ENCODE data around the gene CRYL1.
A peak's percentile ranks its signal among the peaks of the same experiment; 100 is the strongest.

CRYL1 gene

DNA sequence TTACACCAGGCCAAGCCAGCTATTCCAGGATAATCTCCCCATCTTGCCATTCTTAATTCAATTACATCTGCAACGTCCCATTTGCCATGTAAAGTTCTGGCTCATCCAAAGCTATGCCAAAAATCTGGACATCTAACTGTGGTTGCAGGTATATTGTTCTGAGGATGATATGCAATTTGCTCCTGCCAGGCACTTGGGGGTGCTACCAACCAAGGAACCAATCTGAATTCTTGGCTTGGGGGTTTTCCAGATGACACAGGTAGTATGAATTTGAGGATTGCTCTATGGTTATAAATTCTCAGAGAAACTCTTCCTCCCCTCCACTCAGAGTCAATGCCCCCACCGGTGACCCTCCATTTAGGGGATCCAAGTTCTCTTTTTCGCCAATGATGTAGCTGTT, 33.0 kb downstream of the CRYL1 start:
- Histone ChIP-seq H3K4me1 (ENCODE audit: control insufficient read depth, low read length) (no peaks in the 10 kb centered on the region), H3K4me3 (ENCODE audit: low read length) (no peak overlapping the region), H4K20me1 (ENCODE audit: control insufficient read depth, insufficient read depth, low read depth, low read length) (no peaks in the 10 kb centered on the region), H3K4me2 (ENCODE audit: low read length) (no peak overlapping the region), H3F3A (ENCODE audit: control insufficient read depth, insufficient read depth) (no peaks in the 10 kb centered on the region), H3K27ac (ENCODE audit: low read depth, low read length) (no peak overlapping the region), H3K27me3 (ENCODE audit: control insufficient read depth, low read length) (no peaks in the 10 kb centered on the region), H3K36me3 (ENCODE audit: control insufficient read depth, low read length) (no peaks in the 10 kb centered on the region), H3K9me3 (ENCODE audit: control insufficient read depth, insufficient read depth, low read length) (no peaks in the 10 kb centered on the region), H3K9me2 (replicated peaks; ENCODE audit: control insufficient read depth, low read length) (no peaks in the 10 kb centered on the region), H3K79me2 (ENCODE audit: control insufficient read depth, low read length) (no peaks in the 10 kb centered on the region)
- TF ChIP-seq CTCF (IDR thresholded peaks at IDR 0.05; ENCODE audit: low read depth, low read length, poor library complexity, severe bottlenecking) (peak; percentile 65), EZH2phosphoT487 (IDR thresholded peaks at IDR 0.05; ENCODE audit: borderline replicate concordance, low read length) (no peak)

DNA sequence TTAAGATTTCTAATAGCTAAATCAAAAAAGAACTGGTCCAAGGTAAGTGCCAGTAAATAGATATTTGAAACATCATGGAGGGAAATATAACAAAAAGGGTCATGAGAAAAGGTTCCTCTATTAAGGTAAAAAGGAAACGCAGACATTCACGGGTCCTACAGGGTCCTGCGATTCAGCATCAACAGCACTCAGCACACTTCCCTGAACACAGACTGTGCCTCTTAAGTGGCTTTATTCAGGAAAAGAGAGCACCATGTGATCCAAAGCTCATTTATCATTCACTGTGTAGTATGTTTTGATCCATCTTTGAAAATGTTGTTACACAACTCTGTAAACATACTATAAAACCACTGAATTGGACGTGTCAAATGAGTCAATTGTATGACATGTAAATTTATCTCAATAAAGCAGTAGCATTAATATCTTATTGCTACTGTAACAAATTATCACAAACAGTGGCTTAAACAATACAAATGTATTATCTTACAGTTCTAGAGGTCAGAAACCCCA, 33.7 kb downstream of the CRYL1 start:
- H3K79me2 ChIP-seq (ENCODE audit: control insufficient read depth, low read length) = no peaks in the 10 kb centered on the region
- no peaks in the 10 kb centered on the region for H3K9me2 ChIP-seq (replicated peaks; ENCODE audit: control insufficient read depth, low read length)
- no peaks in the 10 kb centered on the region for H3K36me3 ChIP-seq (ENCODE audit: control insufficient read depth, low read length)
- H3K27ac ChIP-seq (ENCODE audit: low read depth, low read length) = no peak overlapping the region
- no peaks in the 10 kb centered on the region for H3F3A ChIP-seq (ENCODE audit: control insufficient read depth, insufficient read depth)
- no peaks in the 10 kb centered on the region for H4K20me1 ChIP-seq (ENCODE audit: control insufficient read depth, insufficient read depth, low read depth, low read length)
- H3K27me3 ChIP-seq (ENCODE audit: control insufficient read depth, low read length) = no peaks in the 10 kb centered on the region
- no peaks in the 10 kb centered on the region for H3K4me1 ChIP-seq (ENCODE audit: control insufficient read depth, low read length)
- no peaks in the 10 kb centered on the region for H3K9me3 ChIP-seq (ENCODE audit: control insufficient read depth, insufficient read depth, low read length)
- no peak overlapping the region for H3K4me2 ChIP-seq (ENCODE audit: low read length)
- TF ChIP-seq EZH2phosphoT487 (IDR thresholded peaks at IDR 0.05; ENCODE audit: borderline replicate concordance, low read length) (no peak), CTCF (IDR thresholded peaks at IDR 0.05; ENCODE audit: low read depth, low read length, poor library complexity, severe bottlenecking) (no peak)
- no peak overlapping the region for H3K4me3 ChIP-seq (ENCODE audit: low read length)

- Histone ChIP-seq H3K4me1 (ENCODE audit: control insufficient read depth, low read length) (no peaks in the 10 kb centered on the region), H3K9me3 (ENCODE audit: control insufficient read depth, insufficient read depth, low read length) (no peaks in the 10 kb centered on the region), H4K20me1 (ENCODE audit: control insufficient read depth, insufficient read depth, low read depth, low read length) (no peaks in the 10 kb centered on the region), H3K27me3 (ENCODE audit: control insufficient read depth, low read length) (no peaks in the 10 kb centered on the region), H3K79me2 (ENCODE audit: control insufficient read depth, low read length) (no peaks in the 10 kb centered on the region), H3K4me2 (ENCODE audit: low read length) (no peak overlapping the region), H3K9me2 (replicated peaks; ENCODE audit: control insufficient read depth, low read length) (no peaks in the 10 kb centered on the region), H3K4me3 (ENCODE audit: low read length) (no peak overlapping the region), H3F3A (ENCODE audit: control insufficient read depth, insufficient read depth) (no peaks in the 10 kb centered on the region), H3K27ac (ENCODE audit: low read depth, low read length) (no peak overlapping the region), H3K36me3 (ENCODE audit: control insufficient read depth, low read length) (no peaks in the 10 kb centered on the region)
- no peak for TF ChIP-seq CTCF (IDR thresholded peaks at IDR 0.05; ENCODE audit: low read depth, low read length, poor library complexity, severe bottlenecking)
- no peak for TF ChIP-seq EZH2phosphoT487 (IDR thresholded peaks at IDR 0.05; ENCODE audit: borderline replicate concordance, low read length)
Measured at GRCh38 chr13:20489185-20489820, 36.4 kb downstream of the CRYL1 start.
